Measurements from ENCODE around the gene CXCL14.
"Not testable (repeated sequence)": the region's sequence is repeated elsewhere in the genome, so short reads cannot be mapped to it uniquely, and the experiment has no call there.

Gene CXCL14

DNA sequence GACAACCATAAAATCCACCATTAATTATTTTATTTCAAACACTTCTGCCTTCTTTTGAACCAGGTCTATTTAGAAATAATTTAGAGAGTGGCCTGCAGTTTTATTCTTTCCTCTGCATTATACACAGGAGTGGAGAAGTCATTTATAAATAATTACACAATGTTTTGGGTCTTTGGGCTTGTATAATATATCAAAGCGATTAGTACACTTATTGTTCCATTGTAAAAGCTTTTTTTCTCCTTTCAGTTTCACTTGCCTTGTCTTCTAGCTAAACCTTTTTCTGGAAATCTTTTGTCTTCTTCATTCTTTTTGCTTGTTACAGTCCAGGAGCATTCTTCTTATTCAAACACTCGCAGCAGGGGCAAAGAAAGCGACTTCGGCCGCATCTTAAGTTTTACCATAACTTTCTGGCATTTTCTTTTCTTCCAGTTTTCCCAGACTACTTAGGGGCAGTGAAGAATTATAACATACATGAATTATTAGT is 35.7 kb downstream of the CXCL14 start:
- DNase-seq (ENCODE audit: low read depth) = no peak

DNA sequence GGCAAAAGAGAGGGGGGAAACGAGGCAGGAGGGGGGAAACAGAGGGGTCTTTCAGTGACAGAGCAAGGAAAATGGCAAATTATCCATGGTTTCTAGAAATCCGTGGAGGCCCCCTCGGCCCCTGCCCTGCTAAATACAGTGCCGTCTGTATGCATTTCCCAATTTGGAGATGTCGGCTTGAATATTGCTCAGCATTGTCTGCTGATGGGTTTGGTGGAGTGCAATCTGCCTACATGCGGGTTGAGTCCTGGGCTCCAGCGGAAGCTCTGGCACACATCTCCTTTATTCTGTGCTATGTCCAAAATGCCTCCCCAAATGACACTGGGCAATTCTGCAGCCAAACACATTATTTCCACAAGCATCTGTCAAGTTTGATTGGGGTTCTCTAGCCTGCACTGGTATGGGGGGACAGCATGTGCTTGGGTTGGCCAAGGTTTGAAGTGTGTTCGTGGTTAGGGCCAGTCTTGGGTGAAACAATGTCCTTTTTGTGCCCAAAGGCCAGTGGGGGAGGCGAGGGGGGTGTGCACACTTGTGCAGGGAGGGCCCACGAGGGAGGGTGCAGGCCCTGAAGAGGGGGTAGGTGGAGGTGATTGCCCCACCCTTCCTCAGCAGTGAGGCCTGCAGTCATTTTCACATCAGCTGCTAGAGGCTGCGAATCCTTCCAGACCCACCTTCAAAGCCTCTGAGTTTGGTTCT is 36.8 kb downstream of the CXCL14 start:
- DNase-seq (ENCODE audit: low read depth) = no peak

DNA sequence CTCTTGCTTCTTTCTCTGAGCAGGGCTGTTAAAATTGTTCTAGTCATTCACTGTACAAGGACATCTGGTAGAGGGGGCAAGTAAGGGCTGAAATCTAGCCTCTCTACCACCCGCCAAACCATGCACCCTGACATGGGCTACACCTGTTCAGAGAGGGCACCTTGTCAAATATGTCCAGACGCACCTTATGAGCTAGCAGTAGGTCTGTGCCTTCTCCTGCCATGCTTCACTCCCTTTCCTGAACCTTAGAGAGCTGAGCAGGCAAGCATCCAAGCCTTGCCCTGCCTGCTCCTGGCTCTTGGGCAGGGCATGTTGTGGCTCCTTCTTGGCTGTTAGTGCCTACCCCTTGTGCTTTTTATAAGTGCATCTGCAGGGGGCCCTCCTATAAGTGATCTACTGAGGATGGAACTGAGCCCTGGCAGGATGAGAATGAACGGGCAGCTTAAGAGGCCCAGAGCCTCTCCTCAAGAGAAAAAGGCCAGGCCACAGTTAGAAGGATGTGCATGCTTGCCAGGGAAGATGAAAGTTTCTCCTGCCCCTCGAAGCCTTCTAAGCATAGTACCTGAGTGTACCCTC is 39.3 kb downstream of the CXCL14 start:
- DNase-seq (ENCODE audit: low read depth) = no peak

DNA sequence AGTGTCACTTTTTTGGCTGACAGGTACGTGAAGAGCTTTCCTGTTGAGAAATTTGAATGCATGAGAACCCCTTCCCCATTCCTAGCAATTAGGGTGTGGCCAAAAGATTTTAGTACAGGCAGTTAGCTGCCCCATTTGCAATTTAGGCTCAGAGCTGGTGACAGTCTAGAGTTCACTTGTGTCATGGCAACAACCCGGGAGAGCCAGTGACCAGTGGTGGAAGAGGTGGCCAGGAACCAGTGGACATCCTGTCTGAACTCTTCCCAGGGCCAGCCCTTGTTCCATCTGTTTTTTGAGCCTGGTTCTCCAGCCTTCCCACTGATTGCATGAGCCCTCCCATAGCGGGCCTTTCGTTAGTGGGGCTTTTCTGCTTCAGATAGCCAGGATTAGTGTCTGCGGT is 40.5 kb downstream of the CXCL14 start:
- no peak for DNase-seq (ENCODE audit: low read depth)

DNA sequence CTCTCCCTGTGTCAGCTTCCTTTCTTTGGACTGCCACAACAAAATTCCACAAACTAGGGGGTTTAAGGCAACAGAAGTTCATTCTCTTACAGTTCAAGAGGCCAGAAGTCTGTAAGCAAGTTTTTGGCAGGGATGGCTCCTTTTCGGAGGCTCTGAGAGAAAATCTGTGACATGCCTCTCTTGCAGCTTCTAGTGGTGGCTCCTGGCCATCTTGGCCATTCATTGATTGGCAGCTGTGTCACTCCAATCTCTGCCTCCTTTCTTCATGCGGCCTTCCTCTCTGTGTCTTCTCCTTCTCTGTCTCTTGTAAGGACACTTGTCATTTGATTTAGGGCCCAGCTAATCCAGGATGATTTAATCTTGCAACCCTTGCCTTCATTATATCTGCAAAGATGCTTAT is 41.0 kb downstream of the CXCL14 start:
- DNase-seq (ENCODE audit: low read depth) = no peak

DNA sequence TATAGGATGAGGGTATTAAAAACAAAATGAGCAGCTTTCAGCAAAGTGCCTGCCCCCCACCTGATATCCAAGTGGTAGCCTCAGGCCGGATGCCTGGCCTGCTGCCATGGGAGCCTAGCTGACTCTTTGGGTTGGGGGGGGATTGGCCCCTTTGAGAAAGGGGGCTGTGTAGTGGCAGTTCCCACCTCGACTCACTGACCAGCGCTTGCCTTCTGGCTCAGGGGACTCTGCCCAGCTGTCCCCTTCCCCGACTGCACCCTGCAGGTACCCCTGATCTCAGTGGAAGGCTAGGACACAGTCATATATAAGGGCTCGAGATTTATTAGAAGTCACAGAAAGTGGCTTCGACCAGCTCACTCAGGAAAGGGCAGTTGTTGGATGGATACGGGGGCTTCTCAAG is 41.5 kb downstream of the CXCL14 start:
- no peak for DNase-seq (ENCODE audit: low read depth)

DNA sequence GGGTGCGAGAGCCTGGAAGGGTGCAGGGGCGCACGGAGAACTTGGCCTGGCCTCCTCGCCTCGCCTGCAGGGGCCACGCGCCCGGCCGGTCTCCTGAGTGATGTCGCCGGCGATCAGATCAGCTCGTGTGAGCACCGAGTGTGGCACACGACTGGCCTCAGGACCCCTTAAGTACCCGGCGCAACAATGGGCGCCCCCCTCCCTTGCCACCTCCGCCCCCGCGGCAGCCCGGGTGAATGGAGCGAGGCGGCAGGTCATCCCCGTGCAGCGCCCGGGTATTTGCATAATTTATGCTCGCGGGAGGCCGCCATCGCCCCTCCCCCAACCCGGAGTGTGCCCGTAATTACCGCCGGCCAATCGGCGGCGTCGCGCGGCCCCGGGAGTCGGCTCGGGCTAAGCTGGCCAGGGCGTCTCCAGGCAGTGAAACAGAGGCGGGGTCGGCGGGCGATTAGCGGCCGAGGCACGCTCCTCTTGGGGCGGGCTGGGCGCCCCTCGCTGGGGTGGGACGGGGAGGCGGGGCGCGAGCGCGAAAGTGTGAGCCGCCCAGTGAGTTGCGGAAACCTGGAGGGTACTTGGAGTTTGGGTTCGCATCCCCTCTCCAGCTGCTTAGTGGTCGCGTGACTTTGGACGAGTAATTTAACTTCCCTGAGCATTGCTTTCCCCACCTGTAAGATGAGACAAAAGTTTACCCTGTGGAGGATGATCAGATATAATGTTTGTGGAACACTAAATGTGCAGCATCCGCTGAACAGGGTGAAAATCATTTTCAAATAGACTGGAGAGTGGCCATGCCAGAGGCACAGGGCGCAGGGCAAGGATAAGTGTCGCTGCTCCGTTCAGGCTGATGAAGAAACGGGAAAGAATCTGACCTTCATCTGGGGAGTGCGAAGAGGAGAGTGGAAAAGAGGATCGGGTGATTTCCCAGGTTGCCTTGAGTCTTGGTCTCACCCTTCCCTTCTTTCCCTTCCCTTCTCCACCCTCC is 42.7 kb downstream of the CXCL14 start, which contains the start of gene NEUROG1:
TSS of gene NEUROG1 (minus strand) at position 145 of the 982 bp plus-strand sequence. CDS start 274 bp downstream, outside the sequence.
- no peak for DNase-seq (ENCODE audit: low read depth)

DNA sequence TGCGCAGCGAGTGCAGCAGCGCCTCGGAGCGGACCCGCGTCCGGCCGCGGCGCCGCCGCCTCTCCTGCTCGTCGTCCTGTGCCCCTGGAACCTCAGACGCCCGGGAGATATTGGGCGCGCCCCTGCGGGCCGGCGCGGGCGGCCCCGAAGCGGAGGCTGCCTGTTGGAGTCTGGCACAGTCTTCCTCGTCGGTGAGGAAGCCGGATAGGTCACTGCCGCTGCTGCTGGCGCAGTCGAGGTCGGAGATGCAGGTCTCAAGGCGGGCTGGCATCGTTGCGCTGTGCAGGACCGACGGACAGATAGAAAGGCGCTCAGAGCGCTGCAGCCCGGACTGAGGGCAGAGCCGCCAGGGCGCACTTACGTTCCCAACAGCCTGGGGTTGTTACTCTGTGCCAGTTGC is 43.4 kb downstream of the CXCL14 start:
- no peak for DNase-seq (ENCODE audit: low read depth)

DNA sequence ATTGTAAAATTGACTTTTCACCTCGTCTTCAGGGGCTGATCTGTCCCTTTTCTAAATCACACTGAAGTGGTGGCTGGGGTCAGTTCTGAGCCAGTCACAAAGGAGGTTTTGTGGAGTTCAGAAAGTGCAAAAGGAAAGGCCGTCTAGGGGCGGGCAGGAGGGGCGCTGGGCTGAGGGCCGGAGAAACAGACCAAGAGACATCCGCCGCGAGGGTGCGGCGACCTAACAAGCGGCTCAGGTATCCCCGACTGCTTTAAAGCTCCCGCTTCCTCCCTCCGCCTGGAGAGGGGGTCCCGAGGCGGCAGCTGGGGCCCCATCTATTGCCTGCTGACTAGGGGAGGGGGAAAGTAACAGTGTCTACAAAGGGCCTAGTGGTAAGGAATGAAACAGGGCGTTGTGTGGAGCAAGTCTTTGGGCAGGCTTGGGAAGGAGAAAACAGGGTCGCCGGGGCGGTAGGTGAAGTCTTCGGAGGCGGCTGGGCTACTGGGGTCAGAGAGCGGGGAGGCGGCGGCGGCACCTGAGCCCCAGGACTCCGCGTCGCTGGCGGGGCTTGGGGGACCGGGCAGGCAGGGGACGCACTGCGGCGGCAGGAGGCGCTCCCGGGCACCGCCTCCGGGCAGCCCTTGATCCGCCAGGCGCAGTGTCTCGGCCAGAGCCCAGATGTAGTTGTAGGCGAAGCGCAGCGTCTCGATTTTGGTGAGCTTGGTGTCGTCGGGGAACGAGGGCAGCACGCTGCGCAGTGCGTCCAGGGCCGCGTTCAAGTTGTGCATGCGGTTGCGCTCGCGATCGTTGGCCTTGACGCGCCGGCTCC is 44.0 kb downstream of the CXCL14 start:
- DNase-seq (ENCODE audit: low read depth) = no peak

DNA sequence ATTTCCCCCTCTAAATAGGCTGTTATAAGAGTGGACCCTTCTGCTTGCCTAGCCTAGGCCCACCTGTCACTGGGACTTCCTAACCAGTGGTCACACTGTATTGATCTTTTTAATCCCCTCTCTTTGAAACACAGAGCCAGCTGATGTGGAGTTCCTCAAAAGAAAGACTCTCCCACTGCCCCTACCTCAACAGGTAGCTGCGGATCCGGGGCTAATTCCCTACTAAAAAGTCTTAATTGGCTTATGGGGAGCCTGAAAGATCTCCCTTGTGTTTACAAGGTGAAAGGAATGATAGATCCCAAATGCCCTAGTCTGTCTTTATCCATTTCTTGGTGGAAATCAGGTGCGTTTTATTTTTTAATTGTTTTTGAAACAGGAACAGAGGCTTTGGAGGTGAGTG is 45.0 kb downstream of the CXCL14 start:
- DNase-seq (ENCODE audit: low read depth) = no peak

DNA sequence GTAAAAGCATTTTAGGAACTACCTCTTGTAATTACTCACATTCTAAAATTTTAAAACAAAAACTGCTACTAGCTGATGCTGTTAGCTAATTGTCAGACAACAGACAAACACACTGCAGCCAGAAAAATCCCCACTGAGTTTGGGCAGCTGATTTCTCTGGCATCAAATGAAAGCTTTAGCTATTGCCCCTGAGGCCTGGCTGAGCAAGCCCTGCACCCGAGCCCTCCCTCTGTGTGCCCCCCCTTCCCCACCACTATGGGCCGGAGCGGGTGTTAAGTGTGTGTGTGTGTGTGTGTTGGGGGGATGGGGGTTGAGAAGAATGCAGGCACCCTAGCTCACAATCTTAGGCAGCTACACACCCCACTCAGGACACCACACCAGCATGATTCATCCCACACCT is 45.5 kb downstream of the CXCL14 start:
- DNase-seq (ENCODE audit: low read depth) = no peak

DNA sequence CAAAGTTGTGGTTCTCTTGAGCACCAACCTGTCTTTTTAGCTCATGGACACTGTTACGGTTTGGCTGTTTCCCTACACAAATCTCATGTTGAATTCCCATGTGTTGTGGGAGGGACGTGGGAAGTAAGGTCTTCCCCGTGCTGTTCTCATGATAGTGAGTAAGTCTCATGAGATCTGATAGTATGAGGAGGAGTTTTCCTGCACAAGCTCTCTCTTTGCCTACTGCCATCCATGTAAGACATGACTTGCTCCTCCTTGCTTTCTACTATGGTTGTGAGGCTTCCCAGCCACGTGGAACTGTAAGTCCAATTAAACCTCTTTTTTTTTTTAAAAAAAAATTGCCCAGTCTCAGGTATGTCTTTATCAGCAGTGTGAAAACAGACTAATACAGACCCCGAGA is 49.2 kb downstream of the CXCL14 start:
- DNase-seq (ENCODE audit: low read depth) = not testable (repeated sequence)

DNA sequence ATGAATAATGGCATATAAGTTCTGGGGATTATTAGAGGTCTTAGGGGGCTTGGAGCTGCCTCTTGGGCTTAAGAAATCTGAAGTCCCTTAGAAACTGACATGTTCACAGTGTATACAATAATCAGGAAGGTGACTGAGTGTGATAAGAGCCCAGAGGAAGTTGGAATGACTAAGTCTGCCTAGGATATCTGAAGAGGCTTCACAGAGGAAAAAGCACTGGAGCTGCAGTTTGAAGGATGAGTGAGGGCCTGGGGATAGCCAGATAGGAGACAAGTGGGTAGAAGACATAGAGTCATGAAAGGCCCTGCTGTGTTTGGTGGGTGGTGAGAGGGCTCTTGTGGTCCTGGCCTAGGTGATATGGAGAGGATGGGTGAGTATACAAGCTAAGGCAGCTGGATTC is 51.9 kb downstream of the CXCL14 start:
- no peak for DNase-seq (ENCODE audit: low read depth)

DNA sequence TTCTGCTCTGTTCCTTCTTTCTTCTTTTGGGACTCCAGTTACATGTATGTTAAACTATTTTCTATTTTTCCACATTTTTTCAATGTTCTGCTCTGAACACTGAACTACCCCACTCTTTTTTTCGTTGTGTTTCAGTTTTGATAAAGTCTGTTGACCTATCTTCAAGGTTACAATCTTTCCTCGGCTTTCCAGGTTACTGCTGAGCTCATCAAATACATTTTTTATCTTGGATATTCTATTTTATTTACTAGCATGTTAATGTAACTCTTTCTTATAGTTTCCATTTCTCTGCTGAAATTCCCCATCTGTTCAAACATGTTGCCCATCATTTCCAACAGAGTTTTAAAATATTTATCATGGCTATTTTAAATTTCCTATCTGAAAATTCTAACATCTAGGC is 56.8 kb downstream of the CXCL14 start:
- DNase-seq (ENCODE audit: low read depth) = no peak

Data from stromal cell of bone marrow (primary cell).